Neural cell (in vitro differentiated cells): ENCODE results near the gene MACF1. TPM values are rescaled to one million over a fixed set of nuclear protein-coding genes. Genes with fewer than 3 reads are reported as not detected.

Experiments used
- H2AFZ ChIP-seq: fragments of 200-600, 300-800 bp; sonication (generic), shearing (Covaris generic); 2 replicates; pipeline ENCODE4 v1.6.0; 2014; ENCODE audit warnings: low read depth, mild to moderate bottlenecking, antibody characterized with exemption, low read length, moderate library complexity
- H3F3A ChIP-seq: fragments of 200-600 bp; shearing (Covaris generic); 2 replicates; pipeline ENCODE4 v1.6.1; 2016; ENCODE audit warnings: mild to moderate bottlenecking, moderate library complexity, mixed read lengths, antibody characterized with exemption, low read length; ENCODE audit not compliant: insufficient read depth, poor library complexity, severe bottlenecking
- H3K27ac ChIP-seq: fragments of 200-600, 300-800 bp; sonication (generic), shearing (Covaris generic); 2 replicates; pipeline ENCODE4 v1.5.1; 2014; ENCODE audit warnings: mild to moderate bottlenecking, low read length, moderate library complexity
- H3K27me3 ChIP-seq: fragments of 300-800, 200-600 bp; sonication (generic), shearing (Covaris generic); 2 replicates; pipeline ENCODE4 v1.6.0; 2014; ENCODE audit warnings: mild to moderate bottlenecking, low read depth, low read length, moderate library complexity; ENCODE audit not compliant: insufficient read depth
- H3K36me3 ChIP-seq: fragments of 300-800, 200-600 bp; sonication (generic), shearing (Covaris generic); 2 replicates; pipeline ENCODE4 v1.5.1; 2014; ENCODE audit warnings: mild to moderate bottlenecking, antibody characterized with exemption, low read length, moderate library complexity; ENCODE audit not compliant: insufficient read depth
- H3K4me2 ChIP-seq: fragments of 300-800, 200-600 bp; sonication (generic), shearing (Covaris generic); 2 replicates; pipeline ENCODE4 v1.6.0; 2014; ENCODE audit warnings: mild to moderate bottlenecking, low read length
- H3K4me3 ChIP-seq: fragments of 300-800, 200-600 bp; sonication (generic), shearing (Covaris generic); 2 replicates; pipeline ENCODE4 v1.5.1; 2014; ENCODE audit warnings: mild to moderate bottlenecking, low read length, moderate library complexity
- H3K79me2 ChIP-seq: fragments of 200-600 bp; shearing (Covaris generic); replicated peaks from 2 replicates; pipeline ENCODE4 v1.6.0; 2014; ENCODE audit warnings: mild to moderate bottlenecking, low read length, moderate library complexity; ENCODE audit not compliant: insufficient read depth
- H3K9ac ChIP-seq: fragments of 300-800, 200-600 bp; sonication (generic), shearing (Covaris generic); 2 replicates; pipeline ENCODE4 v1.6.1; 2016; ENCODE audit warnings: mild to moderate bottlenecking, low read length, mixed read lengths
- H3K9me2 ChIP-seq: fragments of 200-600 bp; shearing (Covaris generic); 2 replicates; pipeline ENCODE4 v1.6.1; 2016; ENCODE audit warnings: mild to moderate bottlenecking, low read length, mixed read lengths; ENCODE audit not compliant: insufficient read depth
- H3K9me3 ChIP-seq: fragments of 200-600, 300-800 bp; sonication (generic), shearing (Covaris generic); 2 replicates; pipeline ENCODE4 v1.6.1; 2016; ENCODE audit warnings: mild to moderate bottlenecking, mixed run types, low read length, moderate library complexity, mixed read lengths
- H4K20me1 ChIP-seq: fragments of 200-600 bp; shearing (Covaris generic); 2 replicates; pipeline ENCODE4 v1.6.1; 2016; ENCODE audit warnings: mild to moderate bottlenecking, mixed run types; ENCODE audit not compliant: insufficient read depth
- EP300 ChIP-seq: fragments of 450-650 bp; conservative IDR thresholded peaks from 2 replicates; pipeline ENCODE4 v1.6.1; 2014; ENCODE audit warnings: antibody characterized with exemption, mild to moderate bottlenecking, moderate library complexity; ENCODE audit not compliant: poor library complexity, severe bottlenecking
- EZH2 ChIP-seq: fragments of 200-600, 300-800 bp; shearing (Covaris generic), sonication (generic); IDR thresholded peaks from 2 replicates; pipeline ENCODE4 v1.6.1; 2014; ENCODE audit warnings: antibody characterized with exemption, low read length, borderline replicate concordance, mild to moderate bottlenecking; ENCODE audit not compliant: insufficient read depth, poor library complexity, severe bottlenecking
- MXI1 ChIP-seq: fragments of 450-650 bp; conservative IDR thresholded peaks from 2 replicates; pipeline ENCODE4 v1.6.1; 2014; ENCODE audit warnings: antibody characterized with exemption, mild to moderate bottlenecking; ENCODE audit not compliant: poor library complexity, severe bottlenecking
- POLR2AphosphoS5 ChIP-seq: IDR thresholded peaks from 2 replicates; pipeline ENCODE4 v1.6.1; 2012
- RAD21 ChIP-seq: fragments of 450-650 bp; conservative IDR thresholded peaks from 2 replicates; pipeline ENCODE4 v1.6.1; 2014; ENCODE audit warnings: antibody characterized with exemption, mild to moderate bottlenecking, moderate library complexity
- SMC3 ChIP-seq: fragments of 450-650 bp; conservative IDR thresholded peaks from 2 replicates; pipeline ENCODE4 v1.6.1; 2014; ENCODE audit warnings: antibody characterized with exemption, mild to moderate bottlenecking, moderate library complexity; ENCODE audit not compliant: poor library complexity
- TAF1 ChIP-seq: IDR thresholded peaks from 2 replicates; pipeline ENCODE4 v1.6.1; 2012; ENCODE audit warnings: low read depth
- polyA plus RNA-seq: library from polyadenylated mRNA; depleted of rRNA; stranded (reverse); fragments of >200 nt; gene quantifications from 2 replicates; pipeline ENCODE4 v1.2.3, GENCODE V29; 2014
- TF ChIP-seq, protein P1 (sequence below): IDR thresholded peaks from 2 replicates; pipeline ENCODE4 v1.6.1; 2012; ENCODE audit warnings: borderline replicate concordance
- TF ChIP-seq, protein P2 (sequence below): fragments of 450-650 bp; IDR thresholded peaks from 2 replicates; pipeline ENCODE4 v1.5.1; 2014; ENCODE audit warnings: antibody characterized with exemption, mild to moderate bottlenecking, moderate library complexity; ENCODE audit not compliant: poor library complexity, severe bottlenecking

Gene MACF1
- polyA plus RNA-seq, 1 donor from 2014 or later, result 176 TPM

GRCh38 chr1:39434797-39435395, 230.4 kb downstream of the MACF1 start:
- Histone ChIP-seq H3K4me2 (no peak overlapping the region), H3K4me3 (no peak overlapping the region), H3K27ac (no peak overlapping the region), H3K9ac (no peak overlapping the region), H3F3A (peaks cover 5% of the 10 kb centered on the region), H4K20me1 (no peaks in the 10 kb centered on the region), H3K9me2 (no peaks in the 10 kb centered on the region), H3K9me3 (no peaks in the 10 kb centered on the region), H3K79me2 (no peaks in the 10 kb centered on the region), H3K27me3 (no peaks in the 10 kb centered on the region), H2AFZ (no peak overlapping the region), H3K36me3 (peaks cover 41% of the 10 kb centered on the region)
- TF ChIP-seq EP300 (no peak), SMC3 (no peak), POLR2AphosphoS5 (no peak), EZH2 (no peak), MXI1 (no peak), RAD21 (no peak), TAF1 (no peak)
- TF ChIP-seq, protein P1, sequence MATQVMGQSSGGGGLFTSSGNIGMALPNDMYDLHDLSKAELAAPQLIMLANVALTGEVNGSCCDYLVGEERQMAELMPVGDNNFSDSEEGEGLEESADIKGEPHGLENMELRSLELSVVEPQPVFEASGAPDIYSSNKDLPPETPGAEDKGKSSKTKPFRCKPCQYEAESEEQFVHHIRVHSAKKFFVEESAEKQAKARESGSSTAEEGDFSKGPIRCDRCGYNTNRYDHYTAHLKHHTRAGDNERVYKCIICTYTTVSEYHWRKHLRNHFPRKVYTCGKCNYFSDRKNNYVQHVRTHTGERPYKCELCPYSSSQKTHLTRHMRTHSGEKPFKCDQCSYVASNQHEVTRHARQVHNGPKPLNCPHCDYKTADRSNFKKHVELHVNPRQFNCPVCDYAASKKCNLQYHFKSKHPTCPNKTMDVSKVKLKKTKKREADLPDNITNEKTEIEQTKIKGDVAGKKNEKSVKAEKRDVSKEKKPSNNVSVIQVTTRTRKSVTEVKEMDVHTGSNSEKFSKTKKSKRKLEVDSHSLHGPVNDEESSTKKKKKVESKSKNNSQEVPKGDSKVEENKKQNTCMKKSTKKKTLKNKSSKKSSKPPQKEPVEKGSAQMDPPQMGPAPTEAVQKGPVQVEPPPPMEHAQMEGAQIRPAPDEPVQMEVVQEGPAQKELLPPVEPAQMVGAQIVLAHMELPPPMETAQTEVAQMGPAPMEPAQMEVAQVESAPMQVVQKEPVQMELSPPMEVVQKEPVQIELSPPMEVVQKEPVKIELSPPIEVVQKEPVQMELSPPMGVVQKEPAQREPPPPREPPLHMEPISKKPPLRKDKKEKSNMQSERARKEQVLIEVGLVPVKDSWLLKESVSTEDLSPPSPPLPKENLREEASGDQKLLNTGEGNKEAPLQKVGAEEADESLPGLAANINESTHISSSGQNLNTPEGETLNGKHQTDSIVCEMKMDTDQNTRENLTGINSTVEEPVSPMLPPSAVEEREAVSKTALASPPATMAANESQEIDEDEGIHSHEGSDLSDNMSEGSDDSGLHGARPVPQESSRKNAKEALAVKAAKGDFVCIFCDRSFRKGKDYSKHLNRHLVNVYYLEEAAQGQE, result no peak
- TF ChIP-seq, protein P2, sequence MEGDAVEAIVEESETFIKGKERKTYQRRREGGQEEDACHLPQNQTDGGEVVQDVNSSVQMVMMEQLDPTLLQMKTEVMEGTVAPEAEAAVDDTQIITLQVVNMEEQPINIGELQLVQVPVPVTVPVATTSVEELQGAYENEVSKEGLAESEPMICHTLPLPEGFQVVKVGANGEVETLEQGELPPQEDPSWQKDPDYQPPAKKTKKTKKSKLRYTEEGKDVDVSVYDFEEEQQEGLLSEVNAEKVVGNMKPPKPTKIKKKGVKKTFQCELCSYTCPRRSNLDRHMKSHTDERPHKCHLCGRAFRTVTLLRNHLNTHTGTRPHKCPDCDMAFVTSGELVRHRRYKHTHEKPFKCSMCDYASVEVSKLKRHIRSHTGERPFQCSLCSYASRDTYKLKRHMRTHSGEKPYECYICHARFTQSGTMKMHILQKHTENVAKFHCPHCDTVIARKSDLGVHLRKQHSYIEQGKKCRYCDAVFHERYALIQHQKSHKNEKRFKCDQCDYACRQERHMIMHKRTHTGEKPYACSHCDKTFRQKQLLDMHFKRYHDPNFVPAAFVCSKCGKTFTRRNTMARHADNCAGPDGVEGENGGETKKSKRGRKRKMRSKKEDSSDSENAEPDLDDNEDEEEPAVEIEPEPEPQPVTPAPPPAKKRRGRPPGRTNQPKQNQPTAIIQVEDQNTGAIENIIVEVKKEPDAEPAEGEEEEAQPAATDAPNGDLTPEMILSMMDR, result no peak

- Histone ChIP-seq H3K36me3 (peaks cover 43% of the 10 kb centered on the region), H3K27ac (no peak overlapping the region), H4K20me1 (no peaks in the 10 kb centered on the region)
Measured at GRCh38 chr1:39435597-39435996, 231.1 kb downstream of the MACF1 start.

More at GRCh38 chr1:39435597-39435996, 231.1 kb downstream of the MACF1 start:
- no peak overlapping the region for H2AFZ ChIP-seq
- no peaks in the 10 kb centered on the region for H3K9me3 ChIP-seq
- TF ChIP-seq, protein P2, result no peak
- TF ChIP-seq EZH2 (no peak), TAF1 (no peak), SMC3 (no peak), EP300 (no peak), MXI1 (no peak), RAD21 (no peak), POLR2AphosphoS5 (no peak)
- TF ChIP-seq, protein P1, result no peak
- H3K79me2 ChIP-seq, result no peaks in the 10 kb centered on the region
- no peak overlapping the region for H3K9ac ChIP-seq
- no peaks in the 10 kb centered on the region for H3K27me3 ChIP-seq
- no peak overlapping the region for H3K4me3 ChIP-seq
- no peaks in the 10 kb centered on the region for H3K9me2 ChIP-seq
- H3K4me2 ChIP-seq, result no peak overlapping the region
- H3F3A ChIP-seq, result peaks cover 5% of the 10 kb centered on the region
